A549 (cell line): ENCODE measurements around the gene MUCL3. TPM values are rescaled to one million over a fixed set of nuclear protein-coding genes. Genes with fewer than 3 reads are reported as not detected.
"Not testable (repeated sequence)": the region's sequence is repeated elsewhere in the genome, so short reads cannot be mapped to it uniquely, and the experiment has no call there.

Experiments used
- ATAC-seq, 2 experiments: fragments of 200-7000 bp in 1 of 2; fragments of >200 bp in 1 of 2; cut with Nextera tagmentation in 1 of 2; cut with Tn5 transposase in 1 of 2; 3 replicates each; pipeline versions ENCODE4 v1.8.0 to v1.9.1; 2018 to 2020; ENCODE audit warnings: mild to moderate bottlenecking in 1 of 2, moderate library complexity in 1 of 2
- CTCF ChIA-PET: fragments of 300-600 bp; sonication (Branson Sonifier 250); formaldehyde crosslinking; extraction: SDS; loops from one replicate; lab custom pipeline; 2021; ENCODE audit warnings: antibody characterized with exemption, inconsistent platforms; lab: Yijun Ruan, JAX
- POLR2A ChIA-PET: fragments of 350-600 bp; formaldehyde crosslinking; extraction: SDS; loops from one replicate; lab custom pipeline; 2021; ENCODE audit warnings: antibody characterized with exemption, inconsistent platforms; lab: Yijun Ruan, JAX
- DNase-seq, 2 experiments: peaks; one replicate each; pipeline versions ENCODE4 v3.0.0 to v3.0.0-alpha.2; 2011 to 2016; ENCODE audit warnings: low read depth in 1 of 2, low spot score in 1 of 2
- FAIRE-seq: peaks from 2 replicates; lab custom pipeline; 2011; peaks lifted over from hg19 to GRCh38; lab: Jason Lieb, UNC
- H3K27ac ChIP-seq, 2 experiments: fragments of >200 bp; sonication (Bioruptor Twin); formaldehyde crosslinking; 3 replicates each; pipeline ENCODE4 v1.5.1; 2016 to 2017
- H3K4me1 ChIP-seq: fragments of >200 bp; sonication (Bioruptor Twin); formaldehyde crosslinking; 3 replicates; pipeline ENCODE4 v1.6.1; 2016
- H3K4me2 ChIP-seq: fragments of >200 bp; sonication (Bioruptor Twin); formaldehyde crosslinking; 3 replicates; pipeline ENCODE4 v1.6.1; 2016
- H3K4me3 ChIP-seq: fragments of >200 bp; sonication (Bioruptor Twin); formaldehyde crosslinking; 3 replicates; pipeline ENCODE4 v1.5.1; 2016
- H3K9me3 ChIP-seq: fragments of >200 bp; sonication (Bioruptor Twin); formaldehyde crosslinking; 3 replicates; pipeline ENCODE4 v1.6.1; 2016
- ATOH8 ChIP-seq: fragments of 250-450 bp; sonication (Bioruptor Pico); IDR thresholded peaks from 2 replicates; pipeline ENCODE4 v1.5.0; 2020; ENCODE audit warnings: low read depth, mild to moderate bottlenecking, moderate library complexity
- BCL3 ChIP-seq: fragments of >200 bp; sonication (Bioruptor Twin); formaldehyde crosslinking; IDR thresholded peaks from 3 replicates; pipeline ENCODE4 v1.6.1; 2016
- BHLHE40 ChIP-seq: IDR thresholded peaks from 2 replicates; pipeline ENCODE4 v1.6.1; 2012; ENCODE audit warnings: low read depth, low read length, inconsistent platforms
- CBX2 ChIP-seq: fragments of 200-600 bp; sonication (generic); IDR thresholded peaks from 2 replicates; pipeline ENCODE4 v1.6.1; 2016; ENCODE audit warnings: low read depth, mild to moderate bottlenecking, borderline replicate concordance
- E2F6 ChIP-seq: IDR thresholded peaks from 2 replicates; pipeline ENCODE4 v1.6.1; 2012; ENCODE audit warnings: low read depth, borderline replicate concordance
- EHMT2 ChIP-seq: fragments of 200-600 bp; sonication (generic); IDR thresholded peaks from 2 replicates; pipeline ENCODE4 v1.6.1; 2016; ENCODE audit warnings: antibody characterized with exemption, low read depth, mild to moderate bottlenecking, moderate library complexity
- EP300 ChIP-seq, 2 experiments: fragments of >200 bp; sonication (Bioruptor Twin); formaldehyde crosslinking; IDR thresholded peaks; 2 replicates in 1 of 2; 3 replicates in 1 of 2; pipeline ENCODE4 v1.6.1; 2016 to 2017
- ESRRA ChIP-seq: fragments of 150-350 bp; IDR thresholded peaks from 2 replicates; pipeline ENCODE4 v1.6.1; 2014; ENCODE audit warnings: mild to moderate bottlenecking, low read length, borderline replicate concordance
- FOXS1 ChIP-seq: fragments of 250-450 bp; sonication (Bioruptor Pico); IDR thresholded peaks from 2 replicates; pipeline ENCODE4 v1.5.0; 2020; ENCODE audit warnings: mild to moderate bottlenecking, moderate library complexity
- HOXA7 ChIP-seq: fragments of 250-450 bp; sonication (Bioruptor Pico); IDR thresholded peaks from 2 replicates; pipeline ENCODE4 v1.5.0; 2020; ENCODE audit warnings: mild to moderate bottlenecking, moderate library complexity
- HOXB13 ChIP-seq: fragments of 250-450 bp; sonication (Bioruptor Pico); IDR thresholded peaks from 2 replicates; pipeline ENCODE4 v1.5.0; 2020; ENCODE audit warnings: low read depth, mild to moderate bottlenecking, moderate library complexity
- HOXB5 ChIP-seq: fragments of 250-450 bp; sonication (Bioruptor Pico); IDR thresholded peaks from 2 replicates; pipeline ENCODE4 v1.5.0; 2020; ENCODE audit warnings: mild to moderate bottlenecking, moderate library complexity
- JUN ChIP-seq, 2 experiments: fragments of >200 bp; sonication (Bioruptor Twin); formaldehyde crosslinking; IDR thresholded peaks; 2 replicates in 1 of 2; 3 replicates in 1 of 2; pipeline ENCODE4 v1.6.1; 2016 to 2017
- KDM1A ChIP-seq: fragments of 200-600 bp; sonication (generic); IDR thresholded peaks from 2 replicates; pipeline ENCODE4 v1.6.1; 2016; ENCODE audit warnings: low read depth, mild to moderate bottlenecking
- MAX ChIP-seq: IDR thresholded peaks from 2 replicates; pipeline ENCODE4 v1.6.1; 2012
- MAZ ChIP-seq: fragments of 150-350 bp; IDR thresholded peaks from 2 replicates; pipeline ENCODE4 v1.6.1; 2014; ENCODE audit warnings: antibody characterized with exemption, low read depth, low read length, borderline replicate concordance
- NPAS2 ChIP-seq: fragments of 250-450 bp; sonication (Bioruptor Pico); IDR thresholded peaks from 2 replicates; pipeline ENCODE4 v1.8.0; 2022; ENCODE audit warnings: mild to moderate bottlenecking, moderate library complexity, borderline replicate concordance
- PHF8 ChIP-seq: fragments of 200-600 bp; sonication (generic); IDR thresholded peaks from 2 replicates; pipeline ENCODE4 v1.6.1; 2016; ENCODE audit warnings: low read depth, mild to moderate bottlenecking, antibody characterized with exemption, moderate library complexity, borderline replicate concordance
- POLR2AphosphoS2 ChIP-seq: conservative IDR thresholded peaks from 2 replicates; pipeline ENCODE4 v1.6.1; 2012; ENCODE audit warnings: low read length, improper control_type of control experiment, inconsistent platforms
- RAD21 ChIP-seq, 2 experiments: fragments of >200 bp in 1 of 2; sonication (Bioruptor Twin) in 1 of 2; formaldehyde crosslinking in 1 of 2; IDR thresholded peaks in 1 of 2; conservative IDR thresholded peaks in 1 of 2; 2 replicates in 1 of 2; 3 replicates in 1 of 2; pipeline ENCODE4 v1.6.1; 2012 to 2018; ENCODE audit warnings: inconsistent platforms in 1 of 2
- RARB ChIP-seq: fragments of 250-450 bp; sonication (Bioruptor Pico); IDR thresholded peaks from 2 replicates; pipeline ENCODE4 v1.8.0; 2021; ENCODE audit warnings: mild to moderate bottlenecking, moderate library complexity
- SREBF2 ChIP-seq: fragments of 450-650 bp; IDR thresholded peaks from 2 replicates; pipeline ENCODE4 v1.6.1; 2014; ENCODE audit warnings: mild to moderate bottlenecking, moderate library complexity
- WGBS: methylation state at CpG from one replicate; pipeline ENCODE4 v1.1.6; 2017; ENCODE audit errors: missing lambda C conversion rate; 5-methylcytosine and 5-hydroxymethylcytosine counted together
- polyA plus RNA-seq, 4 experiments: library from polyadenylated mRNA; depleted of rRNA in 3 of 4; stranded (reverse); fragments of >200 nt; fragmentation: RNase III in 1 of 4; extraction: RNeasy Plus Mini Kit Qiagen cat#74134 plus additional on column Dnase treatment in 1 of 4; gene quantifications; 2 replicates in 3 of 4; 3 replicates in 1 of 4; pipeline ENCODE4 v1.2.3, GENCODE V29; 2011 to 2017

Gene MUCL3
- polyA plus RNA-seq, 2 of the 4 experiments (the other 2 are of a cell fraction) = 0.01 to 0.03 TPM

GRCh38 chr6:30922447-30922852 lies 18.3 kb upstream of the MUCL3 start (continued):
- TF ChIP-seq EP300 (IDR thresholded peaks at IDR 0.05) (no peak), HOXB13 (no peak), JUN (IDR thresholded peaks at IDR 0.05) (no peak), BHLHE40 (no peak), FOXS1 (CRISPR knock-in tag) (no peak), CBX2 (no peak)

GRCh38 chr6:30924040-30924627 lies 16.6 kb upstream of the MUCL3 start:
- FAIRE-seq, POLR2A ChIA-PET, ATAC-seq, H3K27ac ChIP-seq, H3K4me2 ChIP-seq, H3K4me3 ChIP-seq, DNase-seq: not testable (repeated sequence)
- CTCF ChIA-PET = interaction anchor here (1.3 to 7.0 kb wide), 3 partner anchors 9 to 156 kb away, joined by 3 to 51 read pairs (median 5); partner anchors contain the start of gene VARS2
- H3K9me3 ChIP-seq = peaks cover 10% of the 10 kb centered on the region
- 80% methylated on average over 1 of the region's 9 CpGs for WGBS
- H3K4me1 ChIP-seq = peaks cover 11% of the 10 kb centered on the region; the same call in 1 of the 3 replicates

GRCh38 chr6:30926644-30927043 lies 14.1 kb upstream of the MUCL3 start:
- H3K4me3 ChIP-seq = no peak overlapping the region
- peak overlapping the region; percentile 10; the same call in 1 of the 3 replicates for H3K4me2 ChIP-seq
- CTCF ChIA-PET = interaction anchor here (0.6 to 7.0 kb wide), 6 partner anchors 11 to 176 kb away, joined by 3 to 51 read pairs (median 4); partner anchors contain the start of gene VARS2
- DNase-seq (peak in 1 of 2 experiments; percentile 30), FAIRE-seq (no peak), ATAC-seq (peak; percentile 42 to 65; a peak in 4 of 6 replicates)
- H3K4me1 ChIP-seq = peaks cover 11% of the 10 kb centered on the region; the same call in 1 of the 3 replicates
- TF ChIP-seq HOXA7 (CRISPR knock-in tag) (no peak), MAZ (no peak), ESRRA (no peak), RARB (CRISPR knock-in tag) (no peak), RAD21 (conservative IDR thresholded peaks at IDR 0.05 in 1 of 2, IDR thresholded peaks at IDR 0.05 in 1 of 2) (no peak), MAX (no peak), ATOH8 (CRISPR knock-in tag) (no peak), SREBF2 (no peak), BCL3 (no peak), NPAS2 (no peak), BHLHE40 (no peak), E2F6 (no peak), PHF8 (no peak), KDM1A (no peak), CBX2 (no peak), POLR2AphosphoS2 (no peak), EHMT2 (no peak), HOXB5 (CRISPR knock-in tag) (no peak)
- H3K9me3 ChIP-seq = peaks cover 13% of the 10 kb centered on the region
- POLR2A ChIA-PET = no interaction called here
- WGBS = 60% methylated on average over 4 of the region's 4 CpGs
- H3K27ac ChIP-seq = peak overlapping the region in 1 of 2 experiments; percentile 66; a peak in 1 of 6 replicates

- Histone ChIP-seq H3K4me1 (peaks cover 14% of the 10 kb centered on the region), H3K9me3 (peaks cover 13% of the 10 kb centered on the region), H3K27ac (peak overlapping the region in 1 of 2 experiments; percentile 66; a peak in 1 of 6 replicates)
- FAIRE-seq, POLR2A ChIA-PET, H3K4me2 ChIP-seq, ATAC-seq, DNase-seq, H3K4me3 ChIP-seq: not testable (repeated sequence)
- 87% methylated on average over 3 of the region's 3 CpGs for WGBS
- CTCF ChIA-PET = interaction anchor here (0.6 to 7.0 kb wide), 7 partner anchors 12 to 354 kb away, joined by 3 to 51 read pairs (median 3); partner anchors contain the start of gene VARS2
These were observed 13.7 kb upstream of the MUCL3 start for GRCh38 chr6:30927080-30927479.
